PFSK-1 (cell line): ENCODE measurements around the gene PARD3B.

Experiments
- TAF1 ChIP-seq: IDR thresholded peaks from 2 replicates; pipeline ENCODE4 v1.6.1; 2012; ENCODE audit warnings: low read length, control low read depth, borderline replicate concordance; ENCODE audit not compliant: insufficient read depth
- TF ChIP-seq, protein P1 (sequence below), 2 experiments: IDR thresholded peaks; 2 replicates each; pipeline versions ENCODE4 v1.6.1 to v1.8.0; 2011 to 2012; ENCODE audit warnings: low read depth in 2 of 2, low read length in 2 of 2, control low read depth in 1 of 2, inconsistent platforms in 1 of 2, mild to moderate bottlenecking in 1 of 2, moderate library complexity in 1 of 2; ENCODE audit not compliant: insufficient read depth in 1 of 2

- TF ChIP-seq, protein P1, sequence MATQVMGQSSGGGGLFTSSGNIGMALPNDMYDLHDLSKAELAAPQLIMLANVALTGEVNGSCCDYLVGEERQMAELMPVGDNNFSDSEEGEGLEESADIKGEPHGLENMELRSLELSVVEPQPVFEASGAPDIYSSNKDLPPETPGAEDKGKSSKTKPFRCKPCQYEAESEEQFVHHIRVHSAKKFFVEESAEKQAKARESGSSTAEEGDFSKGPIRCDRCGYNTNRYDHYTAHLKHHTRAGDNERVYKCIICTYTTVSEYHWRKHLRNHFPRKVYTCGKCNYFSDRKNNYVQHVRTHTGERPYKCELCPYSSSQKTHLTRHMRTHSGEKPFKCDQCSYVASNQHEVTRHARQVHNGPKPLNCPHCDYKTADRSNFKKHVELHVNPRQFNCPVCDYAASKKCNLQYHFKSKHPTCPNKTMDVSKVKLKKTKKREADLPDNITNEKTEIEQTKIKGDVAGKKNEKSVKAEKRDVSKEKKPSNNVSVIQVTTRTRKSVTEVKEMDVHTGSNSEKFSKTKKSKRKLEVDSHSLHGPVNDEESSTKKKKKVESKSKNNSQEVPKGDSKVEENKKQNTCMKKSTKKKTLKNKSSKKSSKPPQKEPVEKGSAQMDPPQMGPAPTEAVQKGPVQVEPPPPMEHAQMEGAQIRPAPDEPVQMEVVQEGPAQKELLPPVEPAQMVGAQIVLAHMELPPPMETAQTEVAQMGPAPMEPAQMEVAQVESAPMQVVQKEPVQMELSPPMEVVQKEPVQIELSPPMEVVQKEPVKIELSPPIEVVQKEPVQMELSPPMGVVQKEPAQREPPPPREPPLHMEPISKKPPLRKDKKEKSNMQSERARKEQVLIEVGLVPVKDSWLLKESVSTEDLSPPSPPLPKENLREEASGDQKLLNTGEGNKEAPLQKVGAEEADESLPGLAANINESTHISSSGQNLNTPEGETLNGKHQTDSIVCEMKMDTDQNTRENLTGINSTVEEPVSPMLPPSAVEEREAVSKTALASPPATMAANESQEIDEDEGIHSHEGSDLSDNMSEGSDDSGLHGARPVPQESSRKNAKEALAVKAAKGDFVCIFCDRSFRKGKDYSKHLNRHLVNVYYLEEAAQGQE (IDR thresholded peaks at IDR 0.05; ENCODE audit: insufficient read depth in 1 of 2, low read depth in 2 of 2, low read length in 2 of 2) = no peak
- TF ChIP-seq TAF1 = no peak
These were observed 477.6 kb downstream of the PARD3B start for GRCh38 chr2:205022841-205023240.
